ENCODE data around the gene ACAN. TPM values are rescaled to one million over a fixed set of nuclear protein-coding genes. Genes with fewer than 3 reads are reported as not detected.

Gene ACAN
- total and polyA plus RNA-seq, 9 of the 15 experiments (the other 6 are each of a cell fraction or from before 2014, with no cell fraction given) = not detected

DNA sequence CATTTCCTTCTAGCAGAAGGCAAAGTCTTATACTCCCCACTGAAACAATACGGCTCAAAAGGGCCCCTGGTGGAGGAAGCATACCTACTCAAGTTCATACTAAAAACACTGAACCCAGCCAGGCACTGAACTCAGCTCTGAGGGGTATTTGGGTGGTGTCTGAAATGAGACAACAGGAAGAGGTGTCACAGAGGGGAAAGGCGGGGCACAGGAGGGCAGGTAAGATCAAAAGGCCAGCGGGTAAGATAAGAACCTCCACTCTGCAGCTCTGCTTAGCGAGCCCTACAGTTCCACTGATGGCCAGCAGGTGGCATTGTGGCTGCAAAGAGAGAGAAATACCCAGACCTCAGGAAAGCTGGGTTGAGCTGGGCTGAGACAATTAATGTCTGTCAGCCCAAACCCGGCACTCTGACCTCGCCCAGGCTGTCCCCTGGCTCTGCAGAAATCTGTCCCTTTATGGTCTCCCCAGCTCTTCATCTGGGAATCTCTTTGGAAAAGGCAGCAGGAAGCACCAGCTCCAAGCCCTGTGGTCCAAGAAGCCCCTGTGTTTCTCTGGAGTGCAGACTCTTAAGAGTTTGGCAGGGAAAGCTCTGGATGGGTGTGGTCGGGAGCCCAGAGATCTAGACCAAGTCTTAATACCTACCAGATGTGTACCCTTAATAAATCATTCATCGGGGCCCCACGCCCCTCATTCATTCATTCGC lies 101.5 kb downstream of the ACAN start (continued):
- TF ChIP-seq, protein P1, sequence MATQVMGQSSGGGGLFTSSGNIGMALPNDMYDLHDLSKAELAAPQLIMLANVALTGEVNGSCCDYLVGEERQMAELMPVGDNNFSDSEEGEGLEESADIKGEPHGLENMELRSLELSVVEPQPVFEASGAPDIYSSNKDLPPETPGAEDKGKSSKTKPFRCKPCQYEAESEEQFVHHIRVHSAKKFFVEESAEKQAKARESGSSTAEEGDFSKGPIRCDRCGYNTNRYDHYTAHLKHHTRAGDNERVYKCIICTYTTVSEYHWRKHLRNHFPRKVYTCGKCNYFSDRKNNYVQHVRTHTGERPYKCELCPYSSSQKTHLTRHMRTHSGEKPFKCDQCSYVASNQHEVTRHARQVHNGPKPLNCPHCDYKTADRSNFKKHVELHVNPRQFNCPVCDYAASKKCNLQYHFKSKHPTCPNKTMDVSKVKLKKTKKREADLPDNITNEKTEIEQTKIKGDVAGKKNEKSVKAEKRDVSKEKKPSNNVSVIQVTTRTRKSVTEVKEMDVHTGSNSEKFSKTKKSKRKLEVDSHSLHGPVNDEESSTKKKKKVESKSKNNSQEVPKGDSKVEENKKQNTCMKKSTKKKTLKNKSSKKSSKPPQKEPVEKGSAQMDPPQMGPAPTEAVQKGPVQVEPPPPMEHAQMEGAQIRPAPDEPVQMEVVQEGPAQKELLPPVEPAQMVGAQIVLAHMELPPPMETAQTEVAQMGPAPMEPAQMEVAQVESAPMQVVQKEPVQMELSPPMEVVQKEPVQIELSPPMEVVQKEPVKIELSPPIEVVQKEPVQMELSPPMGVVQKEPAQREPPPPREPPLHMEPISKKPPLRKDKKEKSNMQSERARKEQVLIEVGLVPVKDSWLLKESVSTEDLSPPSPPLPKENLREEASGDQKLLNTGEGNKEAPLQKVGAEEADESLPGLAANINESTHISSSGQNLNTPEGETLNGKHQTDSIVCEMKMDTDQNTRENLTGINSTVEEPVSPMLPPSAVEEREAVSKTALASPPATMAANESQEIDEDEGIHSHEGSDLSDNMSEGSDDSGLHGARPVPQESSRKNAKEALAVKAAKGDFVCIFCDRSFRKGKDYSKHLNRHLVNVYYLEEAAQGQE (IDR thresholded peaks at IDR 0.05; ENCODE audit: borderline replicate concordance) = peak; percentile 91
- TF ChIP-seq, protein P1 (CRISPR knock-in tag; IDR thresholded peaks at IDR 0.05; ENCODE audit: low read depth) = no peak
- TF ChIP-seq, protein P2, sequence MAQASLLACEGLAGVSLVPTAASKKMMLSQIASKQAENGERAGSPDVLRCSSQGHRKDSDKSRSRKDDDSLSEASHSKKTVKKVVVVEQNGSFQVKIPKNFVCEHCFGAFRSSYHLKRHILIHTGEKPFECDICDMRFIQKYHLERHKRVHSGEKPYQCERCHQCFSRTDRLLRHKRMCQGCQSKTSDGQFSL (CRISPR knock-in tag; IDR thresholded peaks at IDR 0.05) = no peak
- TF ChIP-seq, protein P2 (tag; IDR thresholded peaks at IDR 0.05) = no peak
- 0 out of 2 replicates have a peak, but pooled peaks have one; percentile 25 for TF ChIP-seq ZBTB17 (CRISPR knock-in tag; IDR thresholded peaks at IDR 0.05)
- TF ChIP-seq SMAD4 (CRISPR knock-in tag; conservative IDR thresholded peaks at IDR 0.05) = peak; percentile 40; the same call in 1 of the 2 replicates
- no peak for TF ChIP-seq GABPA (tag; conservative IDR thresholded peaks at IDR 0.05; ENCODE audit: low read depth)
- no peak for TF ChIP-seq CAMTA2 (CRISPR knock-in tag; conservative IDR thresholded peaks at IDR 0.05)
- TF ChIP-seq SMAD1 (IDR thresholded peaks at IDR 0.05; ENCODE audit: low read depth, low read length, partially characterized antibody) = no peak
- TF ChIP-seq MYNN (IDR thresholded peaks at IDR 0.05) = peak; percentile 80; the same call in 1 of the 2 replicates
- TF ChIP-seq MYNN (CRISPR knock-in tag; IDR thresholded peaks at IDR 0.05) = no peak
- TF ChIP-seq XRCC4 (IDR thresholded peaks at IDR 0.05; ENCODE audit: extremely low read depth, insufficient read depth, insufficient read length) = no peak
- TF ChIP-seq C11orf30 (IDR thresholded peaks at IDR 0.05; ENCODE audit: low read depth) = no peak
- no peak for TF ChIP-seq ZNF143 (CRISPR knock-in tag; IDR thresholded peaks at IDR 0.05)
- TF ChIP-seq CBX8 (IDR thresholded peaks at IDR 0.05; ENCODE audit: borderline replicate concordance, extremely low read depth, low read depth, low read length, poor library complexity, severe bottlenecking) = no peak
- TF ChIP-seq, protein P3, sequence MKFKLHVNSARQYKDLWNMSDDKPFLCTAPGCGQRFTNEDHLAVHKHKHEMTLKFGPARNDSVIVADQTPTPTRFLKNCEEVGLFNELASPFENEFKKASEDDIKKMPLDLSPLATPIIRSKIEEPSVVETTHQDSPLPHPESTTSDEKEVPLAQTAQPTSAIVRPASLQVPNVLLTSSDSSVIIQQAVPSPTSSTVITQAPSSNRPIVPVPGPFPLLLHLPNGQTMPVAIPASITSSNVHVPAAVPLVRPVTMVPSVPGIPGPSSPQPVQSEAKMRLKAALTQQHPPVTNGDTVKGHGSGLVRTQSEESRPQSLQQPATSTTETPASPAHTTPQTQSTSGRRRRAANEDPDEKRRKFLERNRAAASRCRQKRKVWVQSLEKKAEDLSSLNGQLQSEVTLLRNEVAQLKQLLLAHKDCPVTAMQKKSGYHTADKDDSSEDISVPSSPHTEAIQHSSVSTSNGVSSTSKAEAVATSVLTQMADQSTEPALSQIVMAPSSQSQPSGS (CRISPR knock-in tag; IDR thresholded peaks at IDR 0.05) = no peak

Data from K562 (cell line).